ENCODE results near the gene ORC4.

The ORC4 gene

GRCh38 chr2:147937744-147938349 lies 82.7 kb downstream of the ORC4 start:
- DNase-seq (ENCODE audit: low read depth in 2 of 2, low spot score in 1 of 2): no peak

GRCh38 chr2:147934881-147935620 lies 85.5 kb downstream of the ORC4 start:
- DNase-seq (ENCODE audit: low read depth in 2 of 2, low spot score in 1 of 2): no peak

GRCh38 chr2:147933931-147934330 lies 86.6 kb downstream of the ORC4 start:
- no peak for DNase-seq (ENCODE audit: low read depth in 2 of 2, low spot score in 1 of 2)

GRCh38 chr2:147927053-147927588 lies 93.4 kb downstream of the ORC4 start:
- DNase-seq (ENCODE audit: low read depth in 2 of 2, low spot score in 1 of 2): no peak

GRCh38 chr2:147925886-147926285 lies 94.7 kb downstream of the ORC4 start:
- DNase-seq (ENCODE audit: low read depth in 2 of 2, low spot score in 1 of 2): no peak

- DNase-seq (ENCODE audit: low read depth in 2 of 2, low spot score in 1 of 2): no peak
Measured at GRCh38 chr2:147924647-147925046, 95.9 kb downstream of the ORC4 start.

GRCh38 chr2:147923846-147924245 lies 96.7 kb downstream of the ORC4 start:
- DNase-seq (ENCODE audit: low read depth in 2 of 2, low spot score in 1 of 2): no peak

GRCh38 chr2:147917161-147917560 lies 103.4 kb downstream of the ORC4 start:
- DNase-seq (ENCODE audit: low read depth in 2 of 2, low spot score in 1 of 2): no peak

- DNase-seq (ENCODE audit: low read depth in 2 of 2, low spot score in 1 of 2): no peak
Measured at GRCh38 chr2:147916723-147917122, 103.8 kb downstream of the ORC4 start.

GRCh38 chr2:147916067-147916466 lies 104.5 kb downstream of the ORC4 start:
- no peak for DNase-seq (ENCODE audit: low read depth in 2 of 2, low spot score in 1 of 2)

GRCh38 chr2:147913701-147914480 lies 106.6 kb downstream of the ORC4 start:
- DNase-seq (ENCODE audit: low read depth in 2 of 2, low spot score in 1 of 2): no peak

- no peak for DNase-seq (ENCODE audit: low read depth in 2 of 2, low spot score in 1 of 2)
Measured at GRCh38 chr2:147910990-147911473, 109.5 kb downstream of the ORC4 start.

GRCh38 chr2:147909178-147909577 lies 111.4 kb downstream of the ORC4 start:
- no peak for DNase-seq (ENCODE audit: low read depth in 2 of 2, low spot score in 1 of 2)

- DNase-seq (ENCODE audit: low read depth in 2 of 2, low spot score in 1 of 2): no peak
Measured at GRCh38 chr2:147904051-147904450, 116.5 kb downstream of the ORC4 start.

GRCh38 chr2:147888680-147889079 lies 131.9 kb downstream of the ORC4 start:
- DNase-seq (ENCODE audit: low read depth in 2 of 2, low spot score in 1 of 2): no peak

- DNase-seq (ENCODE audit: low read depth in 2 of 2, low spot score in 1 of 2): no peak
Measured at GRCh38 chr2:147886136-147886535, 134.4 kb downstream of the ORC4 start.

- DNase-seq (ENCODE audit: low read depth in 2 of 2, low spot score in 1 of 2): no peak
Measured at GRCh38 chr2:147884830-147885229, 135.7 kb downstream of the ORC4 start.

GRCh38 chr2:147882631-147883030 lies 137.9 kb downstream of the ORC4 start:
- DNase-seq (ENCODE audit: low read depth in 2 of 2, low spot score in 1 of 2): no peak
